Adrenal gland (tissue), 12 donors: Measurements from ENCODE around the gene SCN2A. TPM values are rescaled to one million over a fixed set of nuclear protein-coding genes. Genes with fewer than 3 reads are reported as not detected.

ENCODE experiments used
- DNase-seq, 7 donors: peaks; one replicate each; pipeline ENCODE4 v3.0.0-alpha.2; 2019 to 2020
- H3K27ac ChIP-seq, 5 donors: fragments of 200-600 bp; sonication (generic) in 4 of 5; 1 replicate in 3 of 5; 2 replicates in 2 of 5; pipeline versions ENCODE4 v1.5.1 to v1.8.0; 2016 to 2020; ENCODE audit warnings: mild to moderate bottlenecking in 1 of 5
- H3K27me3 ChIP-seq: fragments of 200-600 bp; 2 replicates; pipeline ENCODE4 v1.8.0; 2021
- H3K36me3 ChIP-seq, 2 donors: fragments of 200-600 bp; replicated peaks in 1 of 2; 1 replicate in 1 of 2; 2 replicates in 1 of 2; pipeline versions ENCODE4 v1.5.1 to v1.8.0; 2018 to 2022
- H3K4me1 ChIP-seq, 2 donors: fragments of 200-600 bp; replicated peaks in 1 of 2; 1 replicate in 1 of 2; 2 replicates in 1 of 2; pipeline versions ENCODE4 v1.5.1 to v1.8.0; 2018 to 2021
- H3K4me3 ChIP-seq, 4 donors: fragments of 200-600 bp; sonication (generic) in 3 of 4; one replicate each; pipeline ENCODE4 v1.5.1; 2016 to 2018
- H3K9me3 ChIP-seq, 3 donors: fragments of 200-600 bp; sonication (generic) in 1 of 3; replicated peaks in 1 of 3; 1 replicate in 2 of 3; 2 replicates in 1 of 3; pipeline versions ENCODE4 v1.5.1 to v1.8.0; 2016 to 2021
- POLR2A ChIP-seq, 2 donors: fragments of 450-650 bp; IDR thresholded peaks; one replicate each; pipeline ENCODE4 v1.6.1; 2017; ENCODE audit warnings: antibody characterized with exemption in 2 of 2, mild to moderate bottlenecking in 2 of 2, moderate library complexity in 1 of 2
- WGBS, 4 donors: extraction: QIAGEN DNeasy Blood & Tissue Kit in 2 of 4; methylation state at CpG; one replicate each; pipeline versions ENCODE4 v1.1.5 to v1.1.7; 2013 to 2017; 5-methylcytosine and 5-hydroxymethylcytosine counted together
- intact Hi-C, 2 donors: fragments of 100-400 bp; cut with DNase I; formaldehyde crosslinking; loops; one replicate each; pipeline versions ENCODE4 v1.14.1 to v1.15.0; 2022 to 2023
- polyA plus RNA-seq, 3 donors: library from polyadenylated mRNA; stranded (reverse); fragments of 200-250 nt in 2 of 3; fragments of 350-450 nt in 1 of 3; fragmentation: Illumina TruSeq in 1 of 3; extraction: RNeasy Lipid Tissue Mini Kit (QIAGEN cat#74804) in 1 of 3; gene quantifications; one replicate each; pipeline ENCODE4 v1.2.3, GENCODE V29; 2013 to 2014
- total RNA-seq, 9 donors: library from RNA; depleted of rRNA in 4 of 9; stranded (reverse); fragments of >200 nt in 4 of 9; fragments of 120-200 nt in 1 of 9; fragmentation: NEBNext Ultra II Directional in 1 of 9; extraction: Animal tissue kit (Norgen Biotek cat#: 25700) in 1 of 9; gene quantifications; one replicate each; pipeline versions ENCODE4 v1.1.0 to v1.2.4, GENCODE V29; 2013 to 2023
- TF ChIP-seq, protein P1 (sequence below), 6 experiments: fragments of 450-650 bp in 4 of 6; fragments of 200-600 bp in 2 of 6; sonication (generic) in 1 of 6; IDR thresholded peaks; 1 replicate in 5 of 6; 2 replicates in 1 of 6; pipeline versions ENCODE4 v1.5.1 to v1.8.0; 2016 to 2021; ENCODE audit warnings: antibody characterized with exemption in 6 of 6, mild to moderate bottlenecking in 2 of 6, moderate library complexity in 1 of 6
- donor health status: healthy with polysubstance abuse.
- donor health status: Bipolar disorder and iron deficiency.
- donor health status: DM: yes; HTN: yes; CAD: no.
- donor health status: DM: no; HTN: no; CAD: no.
- donor health status: DM: no; HTN: no; CAD: no.
- donor health status: DM: yes; HTN: yes; CAD: no.

The SCN2A gene
- total and polyA plus RNA-seq, 12 donors, result 0.34 to 3.5 (median 1.1) TPM

DNA sequence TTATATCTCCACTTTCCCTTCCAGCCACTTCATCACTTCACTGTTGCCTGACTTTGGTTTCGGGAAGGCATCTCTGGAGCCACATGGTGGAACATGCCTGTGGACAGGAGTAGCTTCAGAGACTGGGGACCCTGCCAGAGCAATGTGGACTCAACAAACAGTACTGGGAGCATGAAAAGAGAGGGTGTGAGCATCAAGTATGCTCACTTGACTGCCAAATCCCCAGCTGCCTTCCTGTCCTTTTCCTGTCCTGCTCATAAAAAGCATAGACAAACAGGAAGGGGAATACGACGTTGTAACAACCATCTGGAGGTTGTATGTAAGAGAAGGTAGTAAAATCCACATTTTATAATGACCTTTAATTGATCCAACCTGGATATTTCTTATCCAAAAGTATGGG lies 169.0 kb downstream of the SCN2A start:
- TF ChIP-seq, protein P1, sequence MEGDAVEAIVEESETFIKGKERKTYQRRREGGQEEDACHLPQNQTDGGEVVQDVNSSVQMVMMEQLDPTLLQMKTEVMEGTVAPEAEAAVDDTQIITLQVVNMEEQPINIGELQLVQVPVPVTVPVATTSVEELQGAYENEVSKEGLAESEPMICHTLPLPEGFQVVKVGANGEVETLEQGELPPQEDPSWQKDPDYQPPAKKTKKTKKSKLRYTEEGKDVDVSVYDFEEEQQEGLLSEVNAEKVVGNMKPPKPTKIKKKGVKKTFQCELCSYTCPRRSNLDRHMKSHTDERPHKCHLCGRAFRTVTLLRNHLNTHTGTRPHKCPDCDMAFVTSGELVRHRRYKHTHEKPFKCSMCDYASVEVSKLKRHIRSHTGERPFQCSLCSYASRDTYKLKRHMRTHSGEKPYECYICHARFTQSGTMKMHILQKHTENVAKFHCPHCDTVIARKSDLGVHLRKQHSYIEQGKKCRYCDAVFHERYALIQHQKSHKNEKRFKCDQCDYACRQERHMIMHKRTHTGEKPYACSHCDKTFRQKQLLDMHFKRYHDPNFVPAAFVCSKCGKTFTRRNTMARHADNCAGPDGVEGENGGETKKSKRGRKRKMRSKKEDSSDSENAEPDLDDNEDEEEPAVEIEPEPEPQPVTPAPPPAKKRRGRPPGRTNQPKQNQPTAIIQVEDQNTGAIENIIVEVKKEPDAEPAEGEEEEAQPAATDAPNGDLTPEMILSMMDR (IDR thresholded peaks at IDR 0.05), result no peak
- TF ChIP-seq POLR2A (IDR thresholded peaks at IDR 0.05), result no peak
- Histone ChIP-seq H3K27me3 (no peaks in the 10 kb centered on the region), H3K27ac (no peak overlapping the region), H3K36me3 (no peaks in the 10 kb centered on the region), H3K9me3 (no peaks in the 10 kb centered on the region), H3K4me3 (no peak overlapping the region), H3K4me1 (no peaks in the 10 kb centered on the region)
- DNase-seq, result no peak
- intact Hi-C loops, result loop anchor here (5.0 to 10.0 kb wide), 2 partner anchors 289 to 467 kb away; no protein-coding TSS in a partner anchor
- 51 to 64% (median 59%) methylated on average over 3 of the region's 3 CpGs for WGBS, 4 donors

DNA sequence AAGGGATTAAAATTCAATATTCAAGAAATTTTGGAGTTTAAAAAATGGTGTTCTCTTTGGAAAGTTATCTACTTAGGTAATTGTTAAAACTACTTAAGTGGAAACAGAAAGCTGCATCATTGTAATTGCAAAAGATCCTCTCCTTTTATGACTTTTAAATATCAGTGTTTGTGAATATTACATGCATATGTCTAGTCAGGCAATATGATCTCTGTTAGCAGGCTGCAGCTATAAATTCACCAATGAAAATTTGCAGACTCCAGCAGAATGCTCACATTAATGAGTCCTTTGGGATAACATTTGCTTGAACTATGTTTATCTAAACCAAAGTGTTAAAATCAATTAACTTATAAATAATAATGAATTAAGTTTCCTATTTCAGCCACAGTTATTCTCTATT lies 171.1 kb downstream of the SCN2A start:
- intact Hi-C loops, result no loop called here
- no peaks in the 10 kb centered on the region for H3K4me1 ChIP-seq
- no peaks in the 10 kb centered on the region for H3K36me3 ChIP-seq
- no peak for DNase-seq
- H3K4me3 ChIP-seq, result no peak overlapping the region
- H3K27me3 ChIP-seq, result no peaks in the 10 kb centered on the region
- TF ChIP-seq, protein P1 (IDR thresholded peaks at IDR 0.05), result no peak
- TF ChIP-seq POLR2A (IDR thresholded peaks at IDR 0.05), result no peak
- no peak overlapping the region for H3K27ac ChIP-seq
- H3K9me3 ChIP-seq, result no peaks in the 10 kb centered on the region

DNA sequence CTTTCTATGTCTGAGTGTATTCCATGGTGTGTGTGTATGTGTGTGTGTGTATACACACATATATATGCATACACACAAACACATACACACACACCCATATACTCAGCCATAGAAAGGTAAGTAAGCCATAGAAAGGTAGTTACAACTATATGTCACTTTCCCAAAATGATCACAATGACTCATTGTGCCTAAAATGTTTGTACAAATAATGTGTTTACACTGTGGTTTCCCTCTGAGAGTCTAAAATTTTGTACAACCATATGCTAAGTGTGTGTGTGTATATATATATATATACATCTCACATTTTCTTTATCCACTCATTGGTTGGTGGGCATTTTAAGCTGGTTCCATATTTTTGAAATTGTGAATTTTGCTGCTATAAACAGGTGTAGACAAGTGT lies 175.0 kb downstream of the SCN2A start:
- intact Hi-C loops, result no loop called here
- no peaks in the 10 kb centered on the region for H3K36me3 ChIP-seq
- TF ChIP-seq, protein P1 (IDR thresholded peaks at IDR 0.05), result no peak
- TF ChIP-seq POLR2A (IDR thresholded peaks at IDR 0.05), result no peak

DNA sequence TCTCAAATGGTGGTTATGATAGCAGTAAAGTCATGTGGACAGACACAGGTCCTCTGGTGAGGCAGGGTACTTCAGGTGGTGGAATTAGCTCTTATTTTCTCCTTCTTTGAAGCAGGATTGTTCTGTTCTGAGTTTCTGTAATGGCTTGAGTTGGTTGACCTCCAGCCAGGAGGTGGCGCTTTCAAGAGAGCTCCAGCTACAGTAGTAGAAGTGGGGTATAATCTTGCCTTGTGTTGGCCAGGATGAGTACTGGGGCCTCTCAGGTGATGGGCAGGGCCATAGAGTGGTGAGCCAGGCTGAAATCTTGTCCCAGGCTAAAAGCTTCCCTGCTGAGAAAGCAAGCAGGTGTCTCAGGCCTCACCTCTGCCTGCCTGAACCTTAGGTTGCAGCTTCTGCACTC lies 177.8 kb downstream of the SCN2A start:
- no peak overlapping the region for H3K4me3 ChIP-seq
- no peak overlapping the region for H3K27ac ChIP-seq
- 83 to 100% (median 94%) methylated on average over 1 of the region's 1 CpG for WGBS, 4 donors
- no peaks in the 10 kb centered on the region for H3K4me1 ChIP-seq
- no peaks in the 10 kb centered on the region for H3K9me3 ChIP-seq
- H3K36me3 ChIP-seq, result no peaks in the 10 kb centered on the region
- no peaks in the 10 kb centered on the region for H3K27me3 ChIP-seq
- DNase-seq, result no peak
- intact Hi-C loops, result no loop called here
- TF ChIP-seq, protein P1 (IDR thresholded peaks at IDR 0.05), result no peak
- no peak for TF ChIP-seq POLR2A (IDR thresholded peaks at IDR 0.05)

More for the DNA sequence above, 175.0 kb downstream of the SCN2A start:
- no peak overlapping the region for H3K4me3 ChIP-seq
- H3K27me3 ChIP-seq, result no peaks in the 10 kb centered on the region
- no peaks in the 10 kb centered on the region for H3K9me3 ChIP-seq
- H3K4me1 ChIP-seq, result no peaks in the 10 kb centered on the region
- H3K27ac ChIP-seq, result no peak overlapping the region
- DNase-seq, result no peak
